GM12872 (cell line): Measurements from ENCODE around the gene CACNA1C.

Experiments
- TF ChIP-seq, protein P1 (sequence below): IDR thresholded peaks from 3 replicates; pipeline ENCODE4 v1.5.1; 2011; ENCODE audit warnings: low read depth, mild to moderate bottlenecking, low read length, moderate library complexity; ENCODE audit not compliant: insufficient read depth

The CACNA1C gene

GRCh38 chr12:2165021-2165420, 112.2 kb downstream of the CACNA1C start:
- TF ChIP-seq, protein P1, sequence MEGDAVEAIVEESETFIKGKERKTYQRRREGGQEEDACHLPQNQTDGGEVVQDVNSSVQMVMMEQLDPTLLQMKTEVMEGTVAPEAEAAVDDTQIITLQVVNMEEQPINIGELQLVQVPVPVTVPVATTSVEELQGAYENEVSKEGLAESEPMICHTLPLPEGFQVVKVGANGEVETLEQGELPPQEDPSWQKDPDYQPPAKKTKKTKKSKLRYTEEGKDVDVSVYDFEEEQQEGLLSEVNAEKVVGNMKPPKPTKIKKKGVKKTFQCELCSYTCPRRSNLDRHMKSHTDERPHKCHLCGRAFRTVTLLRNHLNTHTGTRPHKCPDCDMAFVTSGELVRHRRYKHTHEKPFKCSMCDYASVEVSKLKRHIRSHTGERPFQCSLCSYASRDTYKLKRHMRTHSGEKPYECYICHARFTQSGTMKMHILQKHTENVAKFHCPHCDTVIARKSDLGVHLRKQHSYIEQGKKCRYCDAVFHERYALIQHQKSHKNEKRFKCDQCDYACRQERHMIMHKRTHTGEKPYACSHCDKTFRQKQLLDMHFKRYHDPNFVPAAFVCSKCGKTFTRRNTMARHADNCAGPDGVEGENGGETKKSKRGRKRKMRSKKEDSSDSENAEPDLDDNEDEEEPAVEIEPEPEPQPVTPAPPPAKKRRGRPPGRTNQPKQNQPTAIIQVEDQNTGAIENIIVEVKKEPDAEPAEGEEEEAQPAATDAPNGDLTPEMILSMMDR = no peak

GRCh38 chr12:2165927-2166326, 113.1 kb downstream of the CACNA1C start:
- TF ChIP-seq, protein P1 = no peak

GRCh38 chr12:2166696-2167095, 113.9 kb downstream of the CACNA1C start:
- TF ChIP-seq, protein P1 = no peak

GRCh38 chr12:2167231-2167630, 114.4 kb downstream of the CACNA1C start:
- TF ChIP-seq, protein P1 = no peak

- TF ChIP-seq, protein P1 = no peak
These were observed 116.0 kb downstream of the CACNA1C start for GRCh38 chr12:2168808-2169207.

DNA sequence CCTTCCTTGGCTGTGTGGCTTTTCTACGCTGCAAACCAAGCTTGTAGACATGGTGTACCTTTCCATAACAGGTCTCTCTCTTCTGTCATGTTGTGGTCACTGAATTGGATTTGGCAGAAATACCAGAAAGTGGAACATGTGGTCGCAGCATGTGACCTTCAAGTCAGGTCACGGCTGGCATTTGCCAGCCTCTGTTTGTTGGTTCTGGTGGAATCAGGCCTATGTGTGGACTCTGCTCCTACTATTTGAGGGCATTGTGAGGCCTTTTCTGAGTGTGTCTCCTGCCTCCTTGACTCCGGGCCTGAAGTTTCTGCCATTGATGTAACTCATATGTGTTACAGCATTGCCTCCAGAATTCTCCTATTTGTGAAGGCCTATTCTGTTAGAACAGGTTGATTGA, 116.7 kb downstream of the CACNA1C start:
- TF ChIP-seq, protein P1 = no peak

- TF ChIP-seq, protein P1 = no peak
These were observed 117.2 kb downstream of the CACNA1C start for GRCh38 chr12:2169940-2170339.

DNA sequence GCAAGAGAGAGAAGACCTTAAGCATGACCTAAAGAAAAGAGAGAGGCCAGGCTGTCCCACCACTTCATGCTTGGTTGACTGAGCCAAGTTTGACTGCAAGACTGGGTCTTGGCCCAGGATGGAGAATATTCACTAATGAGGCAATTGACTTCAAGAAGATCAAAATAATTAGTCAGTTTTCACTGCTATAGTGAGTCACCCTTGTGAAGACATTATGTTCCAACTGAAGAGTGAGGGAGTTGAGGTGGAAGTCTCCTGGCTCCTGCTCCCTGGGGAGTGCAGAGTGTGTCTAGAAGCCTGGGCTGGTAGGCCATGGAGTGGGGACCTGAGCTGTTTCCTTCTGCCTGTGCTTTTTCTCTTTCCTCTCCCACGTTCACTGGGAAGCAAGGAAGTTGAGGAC, 117.6 kb downstream of the CACNA1C start:
- TF ChIP-seq, protein P1 = no peak
